Neuronal stem cell (in vitro differentiated cells): ENCODE results near the gene PIK3C2G.

Source experiments
- DNase-seq: peaks from one replicate; pipeline ENCODE4 v3.0.0-alpha.2; 2013; ENCODE audit warnings: low spot score
- H2AFZ ChIP-seq: one replicate; pipeline ENCODE4 v1.6.1; 2013; ENCODE audit warnings: mild to moderate bottlenecking, low read length, inconsistent platforms
- H2AK5ac ChIP-seq: 2 replicates; pipeline ENCODE4 v1.6.1; 2013; ENCODE audit warnings: low read depth, mild to moderate bottlenecking, inconsistent platforms, low read length, moderate library complexity, mixed read lengths
- H2BK120ac ChIP-seq: 2 replicates; pipeline ENCODE4 v1.6.1; 2013; ENCODE audit warnings: low read depth, mild to moderate bottlenecking, inconsistent platforms, low read length, moderate library complexity, mixed read lengths
- H2BK12ac ChIP-seq: one replicate; pipeline ENCODE4 v1.6.1; 2013; ENCODE audit warnings: low read length, inconsistent platforms
- H2BK15ac ChIP-seq: 2 replicates; pipeline ENCODE4 v1.6.1; 2013; ENCODE audit warnings: mild to moderate bottlenecking, low read length, inconsistent platforms, mixed read lengths
- H2BK5ac ChIP-seq: one replicate; pipeline ENCODE4 v1.6.1; 2013; ENCODE audit warnings: inconsistent platforms, mild to moderate bottlenecking, low read length, moderate library complexity
- H3K14ac ChIP-seq: one replicate; pipeline ENCODE4 v1.6.1; 2013; ENCODE audit warnings: low read length, inconsistent platforms
- H3K18ac ChIP-seq: 2 replicates; pipeline ENCODE4 v1.6.1; 2013; ENCODE audit warnings: low read length, inconsistent platforms
- H3K23ac ChIP-seq: 2 replicates; pipeline ENCODE4 v1.6.1; 2013; ENCODE audit warnings: low read depth, mild to moderate bottlenecking, mixed read lengths, low read length, inconsistent platforms; ENCODE audit not compliant: poor library complexity
- H3K27ac ChIP-seq: replicated peaks from 3 replicates; pipeline ENCODE4 v1.5.1; 2013; ENCODE audit warnings: low read length, inconsistent platforms
- H3K27me3 ChIP-seq, 3 experiments: 2 replicates each; pipeline ENCODE4 v1.6.1; 2013; ENCODE audit warnings: low read length in 3 of 3, mild to moderate bottlenecking in 2 of 3, inconsistent platforms in 1 of 3, low read depth in 1 of 3, mixed read lengths in 1 of 3, moderate library complexity in 1 of 3; ENCODE audit not compliant: control insufficient read depth in 3 of 3, insufficient read depth in 3 of 3
- H3K36me3 ChIP-seq, 2 donors: replicated peaks in 1 of 2; 2 replicates each; pipeline ENCODE4 v1.6.1; 2013; ENCODE audit warnings: low read length in 2 of 2; ENCODE audit not compliant: control insufficient read depth in 2 of 2, insufficient read depth in 2 of 2
- H3K4ac ChIP-seq: 2 replicates; pipeline ENCODE4 v1.6.1; 2013; ENCODE audit warnings: inconsistent platforms, mild to moderate bottlenecking, low read length, moderate library complexity
- H3K4me1 ChIP-seq, 2 donors: 1 replicate in 1 of 2; 2 replicates in 1 of 2; pipeline ENCODE4 v1.6.1; 2013; ENCODE audit warnings: low read length in 2 of 2, low read depth in 1 of 2; ENCODE audit not compliant: control insufficient read depth in 2 of 2, insufficient read depth in 1 of 2
- H3K4me2 ChIP-seq: one replicate; pipeline ENCODE4 v1.6.1; 2013; ENCODE audit warnings: mild to moderate bottlenecking, low read length, inconsistent platforms; ENCODE audit not compliant: insufficient read depth, poor library complexity, severe bottlenecking
- H3K4me3 ChIP-seq, 2 donors: 2 replicates each; pipeline ENCODE4 v1.5.1; 2013; ENCODE audit warnings: low read length in 2 of 2, mild to moderate bottlenecking in 2 of 2, inconsistent platforms in 1 of 2, moderate library complexity in 1 of 2
- H3K79me1 ChIP-seq: one replicate; pipeline ENCODE4 v1.6.1; 2013; ENCODE audit warnings: low read depth, mild to moderate bottlenecking, inconsistent platforms, low read length, moderate library complexity
- H3K9ac ChIP-seq: one replicate; pipeline ENCODE4 v1.6.1; 2013; ENCODE audit warnings: mild to moderate bottlenecking, low read depth, low read length, inconsistent platforms; ENCODE audit not compliant: poor library complexity
- H3K9me3 ChIP-seq, 2 donors: replicated peaks in 1 of 2; 2 replicates each; pipeline versions ENCODE3 to v1.6.1; 2013; ENCODE audit warnings: low read length in 2 of 2, mild to moderate bottlenecking in 2 of 2, inconsistent platforms in 1 of 2, low read depth in 1 of 2, mixed read lengths in 1 of 2, moderate library complexity in 1 of 2; ENCODE audit not compliant: control insufficient read depth in 2 of 2, insufficient read depth in 1 of 2
- H4K8ac ChIP-seq: one replicate; pipeline ENCODE4 v1.6.1; 2013; ENCODE audit warnings: low read depth, mild to moderate bottlenecking, inconsistent platforms, low read length, moderate library complexity
- H4K91ac ChIP-seq: one replicate; pipeline ENCODE4 v1.6.1; 2013; ENCODE audit warnings: low read length, low read depth, mild to moderate bottlenecking, inconsistent platforms; ENCODE audit not compliant: poor library complexity
- WGBS, 2 donors: extraction: QIAGEN DNeasy Blood & Tissue Kit; methylation state at CpG; one replicate each; pipeline ENCODE4 v1.1.7; 2013; ENCODE audit warnings: missing lambda C conversion rate in 2 of 2, mixed read lengths in 1 of 2; ENCODE audit not compliant: insufficient read length in 2 of 2, insufficient replicate concordance in 1 of 2; ENCODE audit errors: extremely low coverage in 2 of 2; 5-methylcytosine and 5-hydroxymethylcytosine counted together

PIK3C2G gene

DNA sequence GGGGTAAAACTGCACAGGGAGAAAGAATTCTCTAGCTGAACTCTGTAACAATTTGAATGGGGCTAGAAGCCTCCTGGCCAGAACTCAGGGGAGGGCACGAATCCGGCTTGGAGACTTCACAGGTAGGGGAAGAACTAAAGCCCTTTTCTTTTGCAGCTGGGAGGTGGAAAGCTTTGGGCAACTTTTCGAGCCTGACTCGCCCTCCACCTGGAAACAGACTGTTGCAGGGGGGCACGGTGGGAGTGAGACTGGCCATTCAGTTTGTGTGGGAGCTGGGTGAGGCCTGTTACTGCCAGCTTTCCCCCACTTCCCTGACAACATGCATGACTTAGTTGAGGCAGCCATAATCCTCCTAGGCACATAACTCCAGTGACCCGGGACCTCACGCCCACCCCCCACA, 340.6 kb downstream of the PIK3C2G start:
- peak overlapping the region; percentile 58 for H2BK12ac ChIP-seq
- no peaks in the 10 kb centered on the region for H3K4me1 ChIP-seq
- no peak overlapping the region for H2BK5ac ChIP-seq
- no peak overlapping the region for H3K4ac ChIP-seq
- no peaks in the 10 kb centered on the region for H3K9me3 ChIP-seq
- peak overlapping the region; percentile 71 for H3K18ac ChIP-seq
- H3K9ac ChIP-seq: no peak overlapping the region
- H3K4me3 ChIP-seq: no peak overlapping the region
- peak overlapping the region; percentile 43 for H4K8ac ChIP-seq
- peak overlapping the region; percentile 89 for H3K14ac ChIP-seq
- no peak overlapping the region for H2BK120ac ChIP-seq
- no CpG with 5 or more reads among the region's 7 CpGs for whole genome bisulfite sequencing, 2 donors
- H2AFZ ChIP-seq: peak overlapping the region; percentile 75
- DNase-seq: no peak
- no peak overlapping the region for H2AK5ac ChIP-seq
- no peaks in the 10 kb centered on the region for H3K36me3 ChIP-seq
- no peaks in the 10 kb centered on the region for H3K27me3 ChIP-seq
- no peak overlapping the region for H3K4me2 ChIP-seq
- H3K79me1 ChIP-seq: no peaks in the 10 kb centered on the region
- H3K23ac ChIP-seq: no peak overlapping the region
- no peak overlapping the region for H3K27ac ChIP-seq
- H2BK15ac ChIP-seq: no peak overlapping the region
- H4K91ac ChIP-seq: no peak overlapping the region

DNA sequence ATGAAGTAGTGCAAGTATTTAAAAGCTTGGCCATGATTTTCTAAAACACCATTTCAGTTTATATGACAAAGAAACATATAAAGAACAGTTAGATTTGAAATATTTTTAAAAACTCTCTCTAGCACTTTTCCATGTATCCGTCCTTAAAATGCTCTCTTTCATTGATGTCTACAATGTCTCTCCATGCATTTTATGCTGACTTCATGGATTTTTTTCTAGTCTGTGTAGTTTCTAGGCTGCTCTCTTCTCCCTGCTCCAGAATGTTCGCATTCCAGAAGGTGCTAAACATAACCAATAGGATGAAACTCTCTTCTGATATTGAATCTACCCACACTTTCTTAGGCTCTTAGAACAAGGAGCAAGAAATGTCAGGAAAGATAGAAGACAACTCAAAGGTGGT, 351.7 kb downstream of the PIK3C2G start:
- Histone ChIP-seq H3K27ac (no peak overlapping the region), H2BK15ac (no peak overlapping the region), H3K9ac (no peak overlapping the region), H2AFZ (no peak overlapping the region), H3K79me1 (no peaks in the 10 kb centered on the region), H3K23ac (no peak overlapping the region), H4K91ac (no peak overlapping the region), H3K9me3 (no peaks in the 10 kb centered on the region), H3K4me1 (no peaks in the 10 kb centered on the region), H2BK12ac (no peak overlapping the region), H3K27me3 (no peaks in the 10 kb centered on the region), H3K36me3 (no peaks in the 10 kb centered on the region), H3K18ac (no peak overlapping the region), H2AK5ac (no peak overlapping the region), H3K4me2 (no peak overlapping the region), H3K4ac (no peak overlapping the region), H3K14ac (no peak overlapping the region), H2BK120ac (no peak overlapping the region), H2BK5ac (no peak overlapping the region), H3K4me3 (no peak overlapping the region), H4K8ac (no peak overlapping the region)
- no peak for DNase-seq
- WGBS, 2 donors: no CpG with 5 or more reads among the region's 2 CpGs

DNA sequence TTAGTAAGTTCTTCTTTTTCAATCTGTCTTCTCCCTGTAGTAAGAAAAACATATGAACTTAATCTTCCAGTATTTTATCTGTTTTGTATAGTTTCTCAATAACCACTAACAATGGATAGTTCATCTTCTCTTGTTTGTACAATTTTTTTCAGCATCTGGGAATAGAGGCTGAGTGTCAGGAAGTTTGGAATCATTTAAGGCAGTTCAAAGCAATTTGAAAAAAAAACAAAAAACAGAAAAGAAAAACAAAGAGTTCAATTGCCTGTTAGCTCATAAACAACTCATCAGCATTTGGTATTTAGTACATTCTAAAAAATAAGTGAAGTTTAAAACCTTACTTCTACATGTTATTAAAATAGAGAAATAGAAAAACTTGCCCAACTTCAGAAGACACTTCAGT, 359.7 kb downstream of the PIK3C2G start:
- Histone ChIP-seq H3K23ac (no peak overlapping the region), H2BK12ac (no peak overlapping the region), H3K9me3 (no peaks in the 10 kb centered on the region), H3K27me3 (no peaks in the 10 kb centered on the region), H3K27ac (no peak overlapping the region), H3K4me1 (no peaks in the 10 kb centered on the region), H3K18ac (no peak overlapping the region), H2BK15ac (no peak overlapping the region), H3K4ac (no peak overlapping the region), H3K9ac (no peak overlapping the region), H3K79me1 (no peaks in the 10 kb centered on the region), H3K14ac (no peak overlapping the region), H3K36me3 (no peaks in the 10 kb centered on the region), H2AFZ (no peak overlapping the region), H3K4me2 (no peak overlapping the region), H4K8ac (no peak overlapping the region), H2AK5ac (no peak overlapping the region), H3K4me3 (no peak overlapping the region), H4K91ac (no peak overlapping the region), H2BK5ac (no peak overlapping the region), H2BK120ac (no peak overlapping the region)
- DNase-seq: no peak

DNA sequence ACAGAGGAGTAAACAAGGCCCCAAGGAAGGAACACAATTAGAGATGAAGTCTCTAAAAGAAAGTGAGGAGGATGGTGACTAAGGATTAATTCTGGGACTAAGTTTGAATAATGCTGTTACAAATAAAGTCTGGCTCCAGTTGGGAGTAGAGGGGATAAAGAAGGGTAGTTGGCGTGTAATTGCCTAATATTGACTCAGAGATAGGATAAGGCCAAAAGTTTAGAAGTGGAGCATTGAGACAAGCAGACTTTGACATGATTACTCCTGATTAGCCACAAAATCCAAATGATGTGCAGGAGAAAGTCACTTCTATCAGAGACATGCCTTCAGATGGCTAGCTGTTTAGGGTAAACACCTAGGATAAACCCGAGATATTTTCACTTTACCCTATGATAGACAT, 368.1 kb downstream of the PIK3C2G start:
- H3K4me1 ChIP-seq: no peaks in the 10 kb centered on the region
- H3K18ac ChIP-seq: no peak overlapping the region
- H3K9me3 ChIP-seq: peaks cover 0 to 2% of the 10 kb centered on the region in 2 donors
- no peak overlapping the region for H2BK12ac ChIP-seq
- no peaks in the 10 kb centered on the region for H3K79me1 ChIP-seq
- WGBS, 2 donors: no CpG with 5 or more reads among the region's 2 CpGs
- no peak overlapping the region for H3K9ac ChIP-seq
- H3K4me2 ChIP-seq: no peak overlapping the region
- H3K4ac ChIP-seq: no peak overlapping the region
- no peak overlapping the region for H4K8ac ChIP-seq
- H2AFZ ChIP-seq: no peak overlapping the region
- no peak overlapping the region for H2AK5ac ChIP-seq
- no peak for DNase-seq
- H3K4me3 ChIP-seq: no peak overlapping the region
- no peak overlapping the region for H2BK120ac ChIP-seq
- H3K23ac ChIP-seq: no peak overlapping the region
- H3K14ac ChIP-seq: no peak overlapping the region
- no peaks in the 10 kb centered on the region for H3K36me3 ChIP-seq
- H3K27me3 ChIP-seq: no peaks in the 10 kb centered on the region
- no peak overlapping the region for H3K27ac ChIP-seq
- no peak overlapping the region for H2BK15ac ChIP-seq
- H2BK5ac ChIP-seq: no peak overlapping the region
- no peak overlapping the region for H4K91ac ChIP-seq
